ENCODE data around the gene ARX. TPM values are rescaled to one million over a fixed set of nuclear protein-coding genes. Genes with fewer than 3 reads are reported as not detected.

The ARX gene
- total RNA-seq, 1 experiment from 2014 or later = 0.24 TPM

DNA sequence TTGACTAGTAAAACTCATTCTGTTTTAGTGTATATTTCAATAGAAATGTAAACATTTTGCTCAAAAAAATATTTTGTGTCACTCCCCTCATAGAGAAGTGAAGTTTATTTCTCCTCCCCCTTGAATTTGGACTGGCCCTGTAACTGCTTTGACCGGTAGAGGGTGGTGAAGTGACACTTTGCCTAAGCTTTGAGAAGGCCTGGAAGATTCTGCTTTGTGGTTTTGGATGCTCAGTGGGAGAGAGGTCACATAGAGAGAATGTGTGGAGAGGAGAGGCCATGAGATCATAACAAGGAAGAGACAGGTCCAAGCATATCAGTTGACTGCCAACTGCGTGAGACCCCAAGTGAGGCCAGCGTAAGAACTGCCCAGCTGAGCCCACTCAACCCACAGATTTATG is 19.1 kb upstream of the ARX start:
- Histone ChIP-seq H3K14ac (ENCODE audit: insufficient read depth, low read length) (no peak overlapping the region), H3K79me1 (ENCODE audit: insufficient read depth, low read depth, low read length, poor library complexity, severe bottlenecking) (no peaks in the 10 kb centered on the region), H2BK15ac (ENCODE audit: low read depth, low read length) (no peak overlapping the region), H2BK12ac (ENCODE audit: insufficient read length, low read depth, low read length) (no peak overlapping the region), H3K23ac (ENCODE audit: insufficient read length, low read depth, low read length) (no peak overlapping the region), H3K23me2 (ENCODE audit: insufficient read length, low read depth, low read length, poor library complexity, severe bottlenecking) (no peaks in the 10 kb centered on the region), H2BK120ac (ENCODE audit: low read depth, low read length, poor library complexity, severe bottlenecking) (no peak overlapping the region), H3K4me1 (ENCODE audit: insufficient read depth, low read length) (no peaks in the 10 kb centered on the region), H2BK20ac (ENCODE audit: low read depth, low read length, poor library complexity, severe bottlenecking) (no peak overlapping the region), H4K91ac (ENCODE audit: insufficient read length, low read depth, low read length) (no peak overlapping the region), H2BK5ac (ENCODE audit: insufficient read length, low read length) (no peak overlapping the region), H3T11ph (ENCODE audit: low read length) (no peak overlapping the region), H2AFZ (ENCODE audit: low read length) (no peak overlapping the region), H3K27ac (ENCODE audit: insufficient read length, low read depth, low read length) (no peak overlapping the region), H3K9ac (ENCODE audit: extremely low read depth, insufficient read length, low read length) (no peak overlapping the region), H2AK5ac (ENCODE audit: insufficient read length, low read length) (no peak overlapping the region), H3K9me3 (ENCODE audit: control insufficient read depth, low read depth, low read length) (no peaks in the 10 kb centered on the region), H4K20me1 (ENCODE audit: control insufficient read depth, insufficient read depth, insufficient read length) (no peaks in the 10 kb centered on the region), H4K5ac (ENCODE audit: insufficient read length, low read depth, low read length) (no peak overlapping the region), H3K27me3 (ENCODE audit: insufficient read depth, low read length) (no peaks in the 10 kb centered on the region), H4K8ac (replicated peaks; ENCODE audit: insufficient read length, low read depth, low read length) (no peak overlapping the region), H3K4ac (ENCODE audit: low read depth, low read length) (no peak overlapping the region), H3K79me2 (ENCODE audit: insufficient read depth, low read length) (no peaks in the 10 kb centered on the region), H3K56ac (ENCODE audit: insufficient read length, low read depth, low read length) (no peak overlapping the region), H3K4me2 (ENCODE audit: insufficient read depth, insufficient read length, low read length) (no peak overlapping the region), H3K18ac (ENCODE audit: insufficient read length, low read depth, low read length) (no peak overlapping the region)
- Mint-ChIP-seq H3K27ac (no peak overlapping the region), H3K36me3 (ENCODE audit: insufficient read depth in 1 of 3, low read depth in 3 of 3) (peaks cover 0 to 5% (median 0%) of the 10 kb centered on the region in 3 experiments; a peak in 2 of 7 replicates), H3K4me3 (no peak overlapping the region), H3K27me3 (ENCODE audit: low read depth) (no peaks in the 10 kb centered on the region), H3K9me3 (peaks cover 3% of the 10 kb centered on the region in 2 experiments; a peak in 3 of 5 replicates), H3K4me1 (peaks cover 0 to 3% of the 10 kb centered on the region in 2 experiments; a peak in 1 of 4 replicates)
- peak; percentile 80 for TF ChIP-seq CTCF (conservative IDR thresholded peaks at IDR 0.05)
- no peak for DNase-seq
- no CpG with 5 or more reads among the region's 3 CpGs for WGBS (ENCODE audit: extremely low coverage, insufficient read length, low lambda C conversion rate)
